Measurements from ENCODE around the gene THSD4.

Gene THSD4

GRCh38 chr15:71088155-71088554 lies 27.1 kb upstream of the THSD4 start:
- Histone ChIP-seq H3K27me3 (ENCODE audit: insufficient read depth, insufficient read length) (peaks cover 92% of the 10 kb centered on the region), H3K9ac (ENCODE audit: insufficient read length, low read depth) (no peak overlapping the region), H3K36me3 (ENCODE audit: insufficient read depth, insufficient read length, low read length) (no peaks in the 10 kb centered on the region), H3K4me1 (ENCODE audit: insufficient read depth, insufficient read length) (peaks cover 14% of the 10 kb centered on the region), H3K4me3 (ENCODE audit: insufficient read length, low read depth) (no peak overlapping the region), H3K9me3 (ENCODE audit: insufficient read depth, low read length) (peaks cover 19% of the 10 kb centered on the region; the same call in 1 of the 2 replicates)
- no peak for DNase-seq (ENCODE audit: low read depth, low spot score)
- TF ChIP-seq YY1 (IDR thresholded peaks at IDR 0.05; ENCODE audit: insufficient read depth, insufficient read length) (no peak), ZNF274 (IDR thresholded peaks at IDR 0.05; ENCODE audit: low read depth, low read length) (no peak), SUZ12 (IDR thresholded peaks at IDR 0.05; ENCODE audit: extremely low read depth, insufficient read depth, insufficient read length) (no peak)

- H3K36me3 ChIP-seq (ENCODE audit: insufficient read depth, insufficient read length, low read length), result no peaks in the 10 kb centered on the region
- DNase-seq (ENCODE audit: low read depth, low spot score), result no peak
- H3K27me3 ChIP-seq (ENCODE audit: insufficient read depth, insufficient read length), result peaks cover 92% of the 10 kb centered on the region
- H3K9ac ChIP-seq (ENCODE audit: insufficient read length, low read depth), result no peak overlapping the region
- H3K9me3 ChIP-seq (ENCODE audit: insufficient read depth, low read length), result peaks cover 19% of the 10 kb centered on the region; the same call in 1 of the 2 replicates
- no peak for TF ChIP-seq ZNF274 (IDR thresholded peaks at IDR 0.05; ENCODE audit: low read depth, low read length)
- TF ChIP-seq YY1 (IDR thresholded peaks at IDR 0.05; ENCODE audit: insufficient read depth, insufficient read length), result no peak
- H3K4me3 ChIP-seq (ENCODE audit: insufficient read length, low read depth), result no peak overlapping the region
- peaks cover 14% of the 10 kb centered on the region for H3K4me1 ChIP-seq (ENCODE audit: insufficient read depth, insufficient read length)
Measured at GRCh38 chr15:71088683-71089082, 26.6 kb upstream of the THSD4 start.

- Histone ChIP-seq H3K9ac (ENCODE audit: insufficient read length, low read depth) (no peak overlapping the region), H3K9me3 (ENCODE audit: insufficient read depth, low read length) (peaks cover 19% of the 10 kb centered on the region; the same call in 1 of the 2 replicates), H3K36me3 (ENCODE audit: insufficient read depth, insufficient read length, low read length) (no peaks in the 10 kb centered on the region)
Measured at GRCh38 chr15:71089801-71090200, 25.5 kb upstream of the THSD4 start.

GRCh38 chr15:71091601-71092000 lies 23.7 kb upstream of the THSD4 start:
- no peaks in the 10 kb centered on the region for H3K36me3 ChIP-seq (ENCODE audit: insufficient read depth, insufficient read length, low read length)
- peaks cover 67% of the 10 kb centered on the region for H3K27me3 ChIP-seq (ENCODE audit: insufficient read depth, insufficient read length)

More at GRCh38 chr15:71089801-71090200, 25.5 kb upstream of the THSD4 start:
- TF ChIP-seq YY1 (IDR thresholded peaks at IDR 0.05; ENCODE audit: insufficient read depth, insufficient read length) (no peak), SUZ12 (IDR thresholded peaks at IDR 0.05; ENCODE audit: extremely low read depth, insufficient read depth, insufficient read length) (no peak), ZNF274 (IDR thresholded peaks at IDR 0.05; ENCODE audit: low read depth, low read length) (no peak)
- Histone ChIP-seq H3K4me3 (ENCODE audit: insufficient read length, low read depth) (no peak overlapping the region), H3K4me1 (ENCODE audit: insufficient read depth, insufficient read length) (peaks cover 11% of the 10 kb centered on the region), H3K27me3 (ENCODE audit: insufficient read depth, insufficient read length) (peaks cover 81% of the 10 kb centered on the region)
- DNase-seq (ENCODE audit: low read depth, low spot score), result no peak

GRCh38 chr15:71092056-71092600 lies 23.1 kb upstream of the THSD4 start:
- Histone ChIP-seq H3K36me3 (ENCODE audit: insufficient read depth, insufficient read length, low read length) (no peaks in the 10 kb centered on the region), H3K4me3 (ENCODE audit: insufficient read length, low read depth) (no peak overlapping the region), H3K27me3 (ENCODE audit: insufficient read depth, insufficient read length) (peaks cover 62% of the 10 kb centered on the region), H3K9me3 (ENCODE audit: insufficient read depth, low read length) (peaks cover 12% of the 10 kb centered on the region; the same call in 1 of the 2 replicates), H3K9ac (ENCODE audit: insufficient read length, low read depth) (no peak overlapping the region), H3K4me1 (ENCODE audit: insufficient read depth, insufficient read length) (no peaks in the 10 kb centered on the region)
- DNase-seq (ENCODE audit: low read depth, low spot score), result no peak
- no peak for TF ChIP-seq SUZ12 (IDR thresholded peaks at IDR 0.05; ENCODE audit: extremely low read depth, insufficient read depth, insufficient read length)
- no peak for TF ChIP-seq YY1 (IDR thresholded peaks at IDR 0.05; ENCODE audit: insufficient read depth, insufficient read length)
- TF ChIP-seq ZNF274 (IDR thresholded peaks at IDR 0.05; ENCODE audit: low read depth, low read length), result no peak

More at GRCh38 chr15:71091601-71092000, 23.7 kb upstream of the THSD4 start:
- DNase-seq (ENCODE audit: low read depth, low spot score), result no peak
- Histone ChIP-seq H3K4me3 (ENCODE audit: insufficient read length, low read depth) (no peak overlapping the region), H3K9ac (ENCODE audit: insufficient read length, low read depth) (no peak overlapping the region), H3K4me1 (ENCODE audit: insufficient read depth, insufficient read length) (no peaks in the 10 kb centered on the region), H3K9me3 (ENCODE audit: insufficient read depth, low read length) (peaks cover 17% of the 10 kb centered on the region; the same call in 1 of the 2 replicates)
- no peak for TF ChIP-seq SUZ12 (IDR thresholded peaks at IDR 0.05; ENCODE audit: extremely low read depth, insufficient read depth, insufficient read length)
- TF ChIP-seq YY1 (IDR thresholded peaks at IDR 0.05; ENCODE audit: insufficient read depth, insufficient read length), result no peak
- no peak for TF ChIP-seq ZNF274 (IDR thresholded peaks at IDR 0.05; ENCODE audit: low read depth, low read length)

- no peak for DNase-seq (ENCODE audit: low read depth, low spot score)
- Histone ChIP-seq H3K9me3 (ENCODE audit: insufficient read depth, low read length) (peaks cover 6% of the 10 kb centered on the region; the same call in 1 of the 2 replicates), H3K27me3 (ENCODE audit: insufficient read depth, insufficient read length) (peaks cover 50% of the 10 kb centered on the region), H3K36me3 (ENCODE audit: insufficient read depth, insufficient read length, low read length) (no peaks in the 10 kb centered on the region), H3K4me1 (ENCODE audit: insufficient read depth, insufficient read length) (no peaks in the 10 kb centered on the region), H3K9ac (ENCODE audit: insufficient read length, low read depth) (no peak overlapping the region), H3K4me3 (ENCODE audit: insufficient read length, low read depth) (no peak overlapping the region)
- TF ChIP-seq YY1 (IDR thresholded peaks at IDR 0.05; ENCODE audit: insufficient read depth, insufficient read length) (no peak), SUZ12 (IDR thresholded peaks at IDR 0.05; ENCODE audit: extremely low read depth, insufficient read depth, insufficient read length) (no peak), ZNF274 (IDR thresholded peaks at IDR 0.05; ENCODE audit: low read depth, low read length) (no peak)
Measured at GRCh38 chr15:71093054-71094024, 21.9 kb upstream of the THSD4 start.

- no peak for TF ChIP-seq YY1 (IDR thresholded peaks at IDR 0.05; ENCODE audit: insufficient read depth, insufficient read length)
- no peak for TF ChIP-seq SUZ12 (IDR thresholded peaks at IDR 0.05; ENCODE audit: extremely low read depth, insufficient read depth, insufficient read length)
- no peak overlapping the region for H3K9ac ChIP-seq (ENCODE audit: insufficient read length, low read depth)
Measured at GRCh38 chr15:71094137-71094536, 21.1 kb upstream of the THSD4 start.

More at GRCh38 chr15:71094137-71094536, 21.1 kb upstream of the THSD4 start:
- H3K4me3 ChIP-seq (ENCODE audit: insufficient read length, low read depth), result no peak overlapping the region
- H3K9me3 ChIP-seq (ENCODE audit: insufficient read depth, low read length), result no peaks in the 10 kb centered on the region
- H3K36me3 ChIP-seq (ENCODE audit: insufficient read depth, insufficient read length, low read length), result no peaks in the 10 kb centered on the region
- peaks cover 42% of the 10 kb centered on the region for H3K27me3 ChIP-seq (ENCODE audit: insufficient read depth, insufficient read length)
- H3K4me1 ChIP-seq (ENCODE audit: insufficient read depth, insufficient read length), result no peaks in the 10 kb centered on the region
- DNase-seq (ENCODE audit: low read depth, low spot score), result no peak

Data from NT2/D1 (cell line).